RPMI7951 (cell line): ENCODE data around the gene LRCH4. TPM values are rescaled to one million over a fixed set of nuclear protein-coding genes. Genes with fewer than 3 reads are reported as not detected.
A peak's percentile ranks its signal among the peaks of the same experiment; 100 is the strongest.
"Not testable (repeated sequence)": the region's sequence is repeated elsewhere in the genome, so short reads cannot be mapped to it uniquely, and the experiment has no call there.

Source experiments
- DNase-seq: peaks from one replicate; pipeline ENCODE4 v3.0.0-alpha.2; 2012; ENCODE audit warnings: low read depth
- total RNA-seq: library from RNA; depleted of rRNA; stranded (reverse); fragments of >200 nt; shearing (Covaris generic); gene quantifications from 2 replicates; pipeline ENCODE4 v1.2.3, GENCODE V29; 2014

LRCH4 gene
- total RNA-seq, 1 experiment from 2014 or later, result 10.8 TPM

- DNase-seq, result no peak
Observed at GRCh38 chr7:100567751-100568175, 18.2 kb downstream of the LRCH4 start.

DNA sequence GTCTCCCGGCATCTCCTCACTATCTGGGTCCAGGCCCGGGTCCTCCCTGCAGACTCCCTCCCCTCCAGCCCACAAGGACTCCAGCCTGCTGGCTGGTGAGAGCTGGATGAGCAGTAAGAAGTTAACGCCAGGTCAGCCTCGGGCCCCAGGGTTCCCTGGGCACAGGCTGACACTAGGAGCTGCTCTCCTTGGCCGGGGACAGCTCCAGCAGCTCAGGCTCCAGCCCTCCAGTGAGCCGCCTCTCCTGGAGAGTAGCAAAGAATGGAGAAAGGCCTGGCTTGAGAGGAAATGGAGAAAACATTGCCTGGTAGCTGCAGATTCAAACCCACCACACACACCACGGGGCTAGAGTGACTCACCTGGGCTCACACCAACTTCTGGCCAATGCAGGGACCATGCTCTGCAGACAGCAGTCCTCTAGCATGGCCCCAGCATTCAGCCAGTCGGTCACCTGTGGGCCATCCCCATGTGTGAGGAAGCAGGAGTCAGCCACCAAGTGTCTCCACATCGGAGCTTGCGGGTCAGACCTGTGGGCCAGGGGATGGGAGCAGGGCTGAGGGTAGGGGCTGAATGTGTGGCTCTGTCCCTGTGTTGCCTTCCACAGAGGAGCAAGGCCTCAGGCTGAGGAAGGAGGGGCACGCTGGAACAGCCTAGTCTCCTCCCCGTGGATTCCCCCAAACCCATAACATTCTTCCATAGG, 18.7 kb downstream of the LRCH4 start:
- no peak for DNase-seq

DNA sequence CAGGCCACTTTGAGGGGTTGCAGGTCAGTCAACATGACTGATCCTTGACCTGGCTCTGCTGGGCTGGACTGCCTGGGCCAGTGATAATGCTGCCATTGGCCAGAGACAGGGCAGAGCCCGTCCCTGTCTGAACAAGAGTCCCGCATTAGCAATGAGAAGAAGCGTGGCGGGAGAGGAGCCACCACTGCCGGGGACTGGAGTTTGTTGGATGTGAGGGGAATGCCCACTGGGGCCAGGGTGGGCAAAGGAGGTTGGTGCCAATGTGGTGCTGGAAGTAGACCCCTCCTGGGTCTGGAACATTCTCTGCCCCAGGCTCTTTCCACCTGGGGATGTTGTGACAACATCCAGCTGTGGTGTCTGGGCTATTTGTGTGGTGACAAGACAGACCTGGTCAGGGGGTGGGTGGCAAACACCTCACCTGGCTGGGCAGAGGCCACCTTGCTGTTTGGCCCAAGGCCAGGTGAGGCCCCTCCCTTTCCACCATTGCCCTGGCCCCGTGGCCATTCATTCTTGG, 19.9 kb downstream of the LRCH4 start:
- DNase-seq, result no peak

GRCh38 chr7:100565133-100565571, 20.8 kb downstream of the LRCH4 start:
- DNase-seq, result no peak

DNA sequence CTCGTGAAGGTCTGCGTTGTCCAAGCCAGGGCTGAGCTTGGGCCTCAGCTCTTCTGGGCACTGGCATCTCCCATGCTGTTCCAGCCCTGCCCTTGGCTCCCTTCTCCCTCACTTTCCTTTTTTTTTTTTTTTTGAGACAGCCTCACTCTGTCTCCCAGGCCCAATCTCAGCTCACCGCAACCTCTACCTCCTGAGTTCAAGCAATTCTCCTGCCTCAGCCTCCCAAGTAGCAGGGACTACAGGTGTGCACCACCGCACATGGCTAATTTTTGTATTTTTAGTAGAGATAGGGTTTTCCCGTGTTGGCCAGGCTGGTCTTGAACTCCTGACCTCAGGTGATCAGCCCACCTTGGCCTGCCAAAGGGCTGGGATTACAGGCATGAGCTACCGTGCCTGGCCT, 21.5 kb downstream of the LRCH4 start:
- DNase-seq, result not testable (repeated sequence)

DNA sequence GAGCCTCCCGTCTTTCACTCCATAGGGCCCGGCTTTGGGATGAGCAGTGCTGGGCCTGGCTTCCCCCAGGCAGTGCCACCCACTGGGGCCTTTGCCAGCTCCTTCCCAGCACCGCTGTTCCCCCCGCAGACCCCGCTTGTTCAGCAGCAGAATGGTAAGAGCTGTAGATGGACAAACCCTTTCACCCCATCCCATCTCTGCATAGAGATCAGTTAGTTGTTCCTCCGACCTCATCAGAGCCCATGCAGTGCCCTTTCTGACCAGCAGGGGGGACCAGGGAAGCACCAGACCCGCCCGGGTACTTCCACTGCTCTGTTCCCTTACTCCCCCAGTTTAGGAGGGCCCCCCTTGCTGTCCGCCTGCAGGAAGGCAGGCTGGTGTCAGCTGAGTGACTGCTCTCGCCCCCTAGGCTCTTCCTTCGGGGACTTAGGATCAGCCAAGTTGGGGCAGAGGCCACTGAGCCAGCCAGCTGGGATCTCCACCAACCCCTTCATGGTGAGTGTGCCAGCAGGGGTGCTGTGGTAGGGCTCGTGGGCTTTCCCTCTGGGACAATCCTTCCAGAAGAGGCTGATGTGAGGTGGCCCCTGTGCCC, 22.0 kb downstream of the LRCH4 start:
- peak; percentile 67 for DNase-seq

DNA sequence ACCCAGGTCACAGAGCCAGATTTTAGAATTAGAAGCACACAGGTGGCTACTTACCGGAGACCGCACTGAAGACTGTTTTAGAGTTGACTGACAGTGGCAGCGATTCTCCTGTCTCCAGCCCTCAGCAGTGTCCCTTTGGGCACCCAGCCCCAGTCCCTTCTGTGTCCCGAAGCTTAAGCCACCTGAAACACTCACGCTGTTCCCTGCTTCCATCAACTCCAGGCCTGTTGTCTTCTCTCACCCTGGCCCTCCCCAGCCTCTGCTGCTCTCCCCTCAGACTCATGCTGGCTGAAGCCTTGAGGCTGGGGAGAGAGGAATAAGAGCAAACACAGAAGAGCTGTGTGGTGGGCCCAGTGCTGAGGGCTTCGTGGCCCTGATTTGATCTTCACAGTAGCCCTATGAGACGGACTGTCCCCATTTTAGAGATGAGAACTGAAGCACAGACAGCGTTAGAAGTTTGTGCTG, 22.8 kb downstream of the LRCH4 start:
- no peak for DNase-seq

DNA sequence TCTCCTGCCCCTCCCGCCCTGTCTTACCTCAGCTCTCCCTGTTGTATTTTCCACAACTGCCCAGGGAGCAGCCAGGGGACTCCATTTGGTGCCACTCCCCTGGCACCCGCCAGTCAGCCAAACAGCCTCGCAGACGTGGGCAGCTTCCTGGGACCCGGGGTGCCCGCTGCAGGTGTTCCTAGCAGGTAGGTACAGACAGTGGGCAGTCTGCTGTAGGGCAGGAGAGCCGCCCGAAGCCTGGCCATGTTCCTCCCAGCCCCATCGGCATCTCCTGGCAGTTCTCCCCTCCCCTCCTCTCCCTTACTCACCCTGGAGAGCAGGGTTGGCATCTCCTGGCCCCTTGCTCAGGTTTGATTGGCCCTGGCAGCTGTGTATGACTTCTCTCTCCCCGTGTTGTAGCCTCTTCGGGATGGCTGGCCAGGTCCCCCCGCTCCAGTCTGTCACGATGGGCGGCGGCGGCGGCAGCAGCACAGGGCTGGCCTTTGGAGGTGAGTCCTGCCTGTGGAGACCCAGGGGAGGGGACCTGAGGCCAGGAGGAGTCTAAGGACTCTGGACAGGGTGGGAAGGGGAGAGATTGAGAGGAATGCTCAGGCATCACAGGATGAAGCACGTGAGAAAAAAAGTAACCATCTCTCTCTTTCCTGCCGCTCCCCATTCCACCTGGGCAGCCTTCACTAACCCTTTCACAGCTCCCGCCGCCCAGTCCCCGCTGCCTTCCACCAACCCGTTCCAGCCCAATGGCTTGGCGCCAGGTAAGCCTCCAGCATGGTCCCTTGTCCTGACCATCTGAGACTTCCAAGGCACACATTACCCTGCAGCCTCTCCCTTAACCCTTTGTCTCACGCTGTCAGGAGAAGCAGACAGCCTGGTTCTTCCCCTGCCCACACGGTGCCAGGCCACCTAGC, 23.5 kb downstream of the LRCH4 start:
- no peak for DNase-seq

GRCh38 chr7:100561491-100562194, 24.3 kb downstream of the LRCH4 start:
- no peak for DNase-seq

- no peak for DNase-seq
Observed at GRCh38 chr7:100559127-100559526, 26.8 kb downstream of the LRCH4 start.

DNA sequence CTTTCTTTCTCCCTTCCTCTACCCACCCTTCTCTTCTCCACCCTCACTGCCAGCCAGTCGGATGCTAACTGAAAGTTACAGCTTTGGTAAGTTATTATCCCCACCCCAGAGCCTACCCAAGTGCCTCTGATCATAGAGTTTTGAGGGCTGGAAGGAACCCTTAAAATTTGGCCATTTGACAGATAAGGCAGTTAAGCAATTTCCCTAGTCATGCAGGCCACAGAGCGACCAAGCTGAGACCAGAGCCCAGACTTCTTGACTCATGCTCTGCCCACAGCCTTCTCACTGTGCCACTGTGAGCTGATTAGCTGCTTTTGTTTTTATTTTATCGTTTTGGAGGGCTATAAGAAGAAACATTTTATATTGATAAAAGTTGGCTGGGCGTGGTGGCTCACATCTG, 29.4 kb downstream of the LRCH4 start:
- no peak for DNase-seq

GRCh38 chr7:100555701-100556100, 30.2 kb downstream of the LRCH4 start:
- DNase-seq, result no peak

DNA sequence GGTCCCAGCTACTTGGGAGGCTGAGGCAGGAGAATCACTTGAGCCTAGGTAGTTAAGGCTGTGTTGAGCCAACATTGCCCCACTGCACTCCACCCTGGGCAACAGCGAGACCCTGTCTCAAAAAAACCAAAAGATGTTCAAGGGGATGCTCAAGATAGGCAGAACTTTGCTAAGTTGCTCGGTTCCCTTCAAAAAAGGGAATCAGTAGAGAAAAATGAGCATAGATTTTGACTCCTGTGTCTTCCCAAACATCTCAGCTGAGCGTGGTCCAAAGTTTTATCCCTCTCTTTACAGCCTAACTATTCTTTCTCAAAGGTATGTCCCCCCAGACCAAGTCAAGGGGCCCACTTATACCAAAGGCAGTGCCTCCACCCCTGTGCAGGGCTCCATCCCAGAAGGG, 32.9 kb downstream of the LRCH4 start:
- no peak for DNase-seq

DNA sequence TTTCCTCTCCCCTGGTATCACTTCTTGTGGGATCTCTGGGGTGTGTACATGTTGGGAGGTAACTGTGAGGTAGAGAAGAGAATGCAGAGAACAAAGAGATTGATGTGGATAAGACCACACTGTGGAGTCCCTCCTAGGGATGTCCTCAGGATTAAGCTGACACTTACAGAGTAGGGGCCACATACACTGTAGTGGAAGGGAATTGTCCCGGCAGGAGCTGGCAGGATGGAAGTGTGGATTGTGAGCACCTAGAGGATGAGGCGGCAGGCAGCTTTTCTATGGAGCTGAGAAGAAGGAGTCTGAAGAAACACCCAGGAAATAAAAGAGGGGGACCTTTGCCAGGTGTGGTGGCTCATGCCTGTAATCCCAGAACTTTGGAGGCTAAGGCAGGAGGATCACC, 33.4 kb downstream of the LRCH4 start:
- no peak for DNase-seq

- not testable (repeated sequence) for DNase-seq
Observed at GRCh38 chr7:100548446-100548845, 37.5 kb downstream of the LRCH4 start.

GRCh38 chr7:100547872-100548271, 38.1 kb downstream of the LRCH4 start:
- no peak for DNase-seq

- no peak for DNase-seq
Observed at GRCh38 chr7:100546926-100547800, 38.8 kb downstream of the LRCH4 start.

DNA sequence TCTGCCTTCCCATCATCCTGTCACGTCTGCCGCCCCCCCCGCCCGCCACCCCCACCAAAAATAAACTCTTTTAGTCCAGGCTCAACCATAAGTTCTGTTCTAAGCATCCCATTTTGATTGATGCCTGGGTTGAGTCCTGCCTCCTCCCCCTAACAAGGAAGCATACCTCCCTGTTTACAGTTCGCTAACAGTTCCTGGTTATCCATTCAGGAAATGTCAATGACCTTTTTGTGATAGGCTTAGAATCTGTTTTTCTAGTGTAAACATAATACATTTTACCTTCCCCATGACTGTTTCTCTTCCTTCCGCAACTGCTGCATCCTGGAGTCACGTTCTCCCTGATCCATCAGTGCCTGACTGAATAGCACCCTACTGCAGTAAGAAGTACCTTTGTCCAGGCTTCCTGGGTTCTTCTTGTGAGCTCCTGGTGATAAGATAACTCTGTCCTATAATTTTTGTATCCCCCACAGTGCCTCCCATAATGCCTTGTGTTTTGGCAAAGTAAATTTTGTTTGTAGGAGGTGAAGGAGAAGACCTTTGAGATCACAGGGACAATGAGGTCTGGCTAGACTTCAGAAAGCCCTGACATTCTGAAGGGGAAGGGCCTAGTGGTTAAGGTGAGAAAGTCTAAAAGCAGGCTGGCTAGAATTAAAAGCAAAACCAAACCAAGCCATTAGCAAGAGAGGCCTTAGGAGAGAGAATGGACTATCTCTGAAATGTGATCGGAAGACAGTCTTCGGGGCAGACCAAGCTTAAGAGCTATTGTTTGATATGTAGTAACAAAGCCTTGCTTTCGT, 39.6 kb downstream of the LRCH4 start:
- DNase-seq, result no peak

DNA sequence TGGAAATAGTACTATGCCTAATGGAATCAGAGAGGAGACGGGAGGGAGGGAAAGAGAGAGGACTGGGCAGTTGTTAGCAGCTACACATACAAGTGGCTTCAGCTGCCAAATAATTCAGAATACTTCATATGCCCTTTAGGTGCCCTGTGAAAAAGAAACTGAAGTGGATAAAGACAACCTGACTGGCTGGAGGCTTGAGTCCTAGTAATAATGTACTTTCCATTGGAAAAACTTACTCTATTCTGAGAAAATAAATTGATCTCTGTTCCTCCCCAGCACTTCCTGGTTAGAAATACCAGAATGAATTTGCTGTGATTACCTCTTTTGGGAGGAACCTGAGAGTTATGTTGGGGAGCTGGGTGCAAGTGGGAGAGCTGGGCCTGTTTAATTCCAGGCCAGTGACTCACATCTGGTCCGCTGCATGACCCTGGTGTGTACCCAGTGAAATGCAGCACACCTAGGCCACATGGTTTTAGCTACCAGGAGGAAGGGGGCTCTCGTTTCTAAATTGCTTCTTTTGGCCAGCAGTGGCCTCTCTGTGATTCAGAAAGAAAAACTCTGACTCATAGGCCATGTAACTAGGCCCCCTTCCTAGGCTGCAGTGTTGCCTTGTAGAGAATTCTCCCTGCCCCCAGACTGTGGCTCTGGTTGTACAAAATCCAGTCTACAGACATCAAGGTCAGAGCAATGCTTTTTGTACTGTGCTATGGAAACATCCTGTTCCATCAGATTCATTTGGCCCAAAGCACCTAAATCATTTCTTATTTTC, 40.4 kb downstream of the LRCH4 start:
- peak; percentile 83 for DNase-seq
